SK-N-MC (cell line): ENCODE measurements around the gene GSE1.

Experiments
- EZH2 ChIP-seq: fragments of 200-600 bp; sonication (generic); IDR thresholded peaks from one replicate; pipeline ENCODE4 v1.6.1; 2017; ENCODE audit warnings: antibody characterized with exemption
- FOXP2 ChIP-seq: optimal IDR thresholded peaks from 2 replicates; pipeline ENCODE3; 2011; ENCODE audit warnings: mild to moderate bottlenecking, moderate library complexity; ENCODE audit not compliant: insufficient read depth; ENCODE audit errors: extremely low read length, control extremely low read depth
- POLR2AphosphoS5 ChIP-seq: IDR thresholded peaks from 2 replicates; pipeline ENCODE4 v1.6.1; 2012; ENCODE audit warnings: mild to moderate bottlenecking, low read depth, low read length, borderline replicate concordance

DNA sequence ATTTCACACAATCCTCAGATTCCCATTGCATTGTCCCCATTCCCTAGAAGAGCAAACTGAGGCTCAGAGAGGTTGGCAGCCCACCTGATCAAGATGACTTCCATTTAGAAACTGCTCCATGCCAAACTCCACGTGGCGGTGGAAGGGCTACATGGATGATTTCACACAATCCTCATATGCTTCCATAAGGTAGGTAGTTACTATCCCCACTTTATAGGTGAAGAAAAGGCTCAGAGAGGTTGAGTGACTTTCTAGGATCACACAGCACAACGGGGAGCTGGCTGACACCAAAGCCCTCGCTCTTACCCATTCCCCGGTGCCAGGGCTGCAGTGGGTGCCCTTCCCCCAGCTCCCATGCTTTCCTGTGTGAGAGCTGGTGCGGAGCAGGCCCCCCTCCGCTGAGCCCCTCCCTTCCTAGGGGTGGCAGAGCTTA lies 85.4 kb downstream of the GSE1 start:
- TF ChIP-seq EZH2 (no peak), POLR2AphosphoS5 (no peak), FOXP2 (no peak)
